NCI-H2227 (cell line): ENCODE data around the gene PRPF40B.
A peak's percentile ranks its signal among the peaks of the same experiment; 100 is the strongest.

Experiments used
- DNase-seq: peaks from one replicate; lab custom pipeline; 2025; ENCODE audit not compliant: unreplicated experiment; lab: John Stamatoyannopoulos, UW

The PRPF40B gene

DNA sequence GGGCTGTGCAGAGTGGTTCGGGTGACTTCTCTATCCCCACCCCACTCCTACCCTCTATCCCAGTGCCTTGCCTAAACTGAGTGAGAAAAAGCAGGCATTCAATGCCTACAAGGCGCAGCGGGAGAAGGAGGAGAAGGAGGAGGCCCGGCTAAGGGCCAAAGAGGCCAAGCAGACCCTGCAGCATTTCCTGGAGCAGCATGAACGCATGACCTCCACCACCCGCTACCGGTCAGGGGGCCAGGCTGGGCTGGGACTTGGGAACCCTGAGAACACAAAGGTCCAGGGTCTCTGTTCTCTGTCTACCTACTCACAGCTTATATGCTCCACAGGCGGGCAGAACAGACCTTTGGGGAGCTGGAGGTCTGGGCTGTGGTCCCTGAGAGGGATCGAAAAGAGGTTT lies 11.7 kb downstream of the PRPF40B start:
- DNase-seq, result no peak

DNA sequence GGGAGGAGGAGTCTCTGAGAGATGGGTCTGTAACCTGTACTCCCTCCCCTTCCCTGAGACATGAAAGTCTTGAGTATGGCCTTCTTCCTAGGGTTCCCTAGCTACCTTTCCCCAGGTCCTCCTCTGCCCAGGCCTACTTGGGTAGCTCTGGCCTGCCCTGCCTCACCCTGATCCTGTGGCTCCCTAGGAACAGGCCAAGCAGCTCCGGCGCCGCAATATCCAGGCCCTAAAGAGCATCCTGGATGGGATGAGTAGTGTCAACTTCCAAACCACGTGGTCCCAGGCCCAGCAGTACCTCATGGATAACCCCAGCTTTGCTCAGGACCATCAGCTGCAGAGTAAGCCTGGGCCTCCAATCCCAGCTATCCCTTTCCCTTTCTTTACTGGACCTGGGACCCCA lies 12.3 kb downstream of the PRPF40B start:
- DNase-seq, result no peak

DNA sequence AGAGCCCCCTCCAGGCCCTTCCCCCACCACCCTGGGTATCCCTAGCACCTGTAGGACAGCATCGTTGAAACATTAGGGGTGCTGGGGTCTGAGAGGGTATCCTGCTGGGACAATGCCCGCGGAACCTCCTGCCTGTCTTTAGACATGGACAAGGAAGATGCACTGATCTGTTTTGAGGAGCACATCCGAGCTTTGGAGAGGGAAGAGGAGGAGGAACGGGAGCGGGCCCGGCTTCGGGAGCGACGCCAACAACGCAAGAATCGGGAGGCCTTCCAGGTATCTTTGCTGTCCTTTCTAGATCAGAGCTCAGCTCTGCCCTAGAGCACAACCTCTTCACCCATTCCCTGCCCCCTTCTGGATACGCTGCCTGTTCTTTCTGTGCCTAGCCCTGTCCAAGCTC lies 13.2 kb downstream of the PRPF40B start:
- no peak for DNase-seq

DNA sequence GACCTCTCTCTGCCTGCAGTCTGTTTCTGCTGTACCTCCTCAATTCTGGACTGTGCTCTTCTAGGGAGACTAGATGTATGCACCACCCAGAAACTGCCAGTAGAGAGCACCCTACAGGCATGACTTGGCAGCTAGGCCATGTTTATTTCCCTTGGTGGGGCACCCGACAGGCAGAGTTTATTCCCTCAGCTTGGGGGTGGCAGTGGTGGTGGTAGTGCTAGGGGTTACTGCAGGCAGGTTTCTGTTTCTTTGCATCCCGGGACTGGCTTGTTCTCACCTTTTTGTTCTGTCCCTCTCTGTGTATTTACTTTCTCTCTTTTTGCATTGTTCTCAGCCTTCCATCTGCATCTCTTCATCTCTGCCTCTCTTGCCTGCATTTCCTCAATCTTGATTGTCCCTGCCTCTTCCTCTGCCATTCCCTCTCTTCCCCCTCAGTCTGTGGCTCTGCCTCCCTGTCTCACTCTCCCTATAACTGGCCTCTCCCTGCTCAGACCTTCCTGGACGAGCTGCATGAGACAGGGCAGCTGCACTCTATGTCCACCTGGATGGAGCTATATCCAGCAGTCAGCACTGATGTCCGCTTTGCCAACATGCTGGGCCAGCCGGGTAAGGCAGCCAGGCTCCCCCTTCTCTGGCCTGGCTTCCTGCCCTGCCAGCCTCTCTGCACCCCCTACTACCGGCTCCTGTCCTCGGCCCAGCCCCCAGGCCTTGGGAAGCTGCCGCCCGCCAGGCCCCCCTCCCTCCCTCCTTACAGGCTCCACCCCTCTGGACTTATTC lies 13.8 kb downstream of the PRPF40B start:
- peak; percentile 67 for DNase-seq

DNA sequence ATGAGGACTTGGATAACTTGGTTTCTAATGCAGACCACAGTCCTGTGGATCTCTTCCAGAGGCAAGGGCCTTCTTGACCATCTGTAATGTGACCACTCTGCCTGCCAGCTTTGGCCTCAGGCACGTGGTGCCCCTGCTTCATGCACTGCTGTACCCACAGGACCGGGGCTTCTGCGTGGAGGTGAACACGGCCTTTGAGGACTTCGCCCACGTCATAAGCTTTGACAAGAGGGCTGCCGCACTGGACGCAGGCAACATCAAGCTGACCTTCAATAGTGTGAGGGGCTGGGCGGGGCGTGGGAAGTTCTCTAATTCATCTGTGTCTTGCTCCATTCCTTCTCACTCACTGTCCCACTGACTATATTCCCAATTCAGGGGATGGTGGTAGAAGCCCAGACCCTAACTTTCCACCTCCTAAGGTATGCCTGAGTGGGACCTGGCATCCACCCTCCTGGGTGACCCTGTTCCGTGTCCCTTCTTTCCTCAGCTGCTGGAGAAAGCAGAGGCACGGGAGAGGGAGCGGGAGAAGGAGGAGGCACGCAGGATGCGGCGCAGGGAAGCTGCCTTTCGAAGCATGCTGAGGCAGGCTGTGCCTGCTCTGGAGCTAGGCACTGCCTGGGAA lies 18.5 kb downstream of the PRPF40B start:
- no peak for DNase-seq

DNA sequence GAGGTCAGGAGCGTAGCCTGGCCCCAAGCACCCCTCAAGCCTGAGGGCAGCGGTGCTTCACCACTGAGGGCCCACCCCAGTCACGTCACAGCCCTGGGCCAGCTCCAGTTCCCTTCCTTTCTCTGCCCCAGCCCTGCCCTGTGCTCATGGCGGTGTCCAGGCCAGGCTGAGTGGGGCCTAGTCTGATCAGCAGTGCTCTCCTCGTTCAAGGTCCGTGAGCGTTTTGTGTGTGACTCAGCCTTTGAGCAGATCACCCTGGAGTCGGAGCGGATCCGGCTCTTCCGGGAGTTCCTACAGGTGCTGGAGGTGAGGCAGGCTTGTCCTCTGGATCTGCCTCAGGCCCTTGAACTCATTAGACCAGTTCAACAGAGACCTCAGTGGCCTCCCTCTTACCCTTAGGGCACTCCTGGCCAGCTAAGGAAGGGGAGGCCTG lies 19.0 kb downstream of the PRPF40B start:
- DNase-seq, result no peak

DNA sequence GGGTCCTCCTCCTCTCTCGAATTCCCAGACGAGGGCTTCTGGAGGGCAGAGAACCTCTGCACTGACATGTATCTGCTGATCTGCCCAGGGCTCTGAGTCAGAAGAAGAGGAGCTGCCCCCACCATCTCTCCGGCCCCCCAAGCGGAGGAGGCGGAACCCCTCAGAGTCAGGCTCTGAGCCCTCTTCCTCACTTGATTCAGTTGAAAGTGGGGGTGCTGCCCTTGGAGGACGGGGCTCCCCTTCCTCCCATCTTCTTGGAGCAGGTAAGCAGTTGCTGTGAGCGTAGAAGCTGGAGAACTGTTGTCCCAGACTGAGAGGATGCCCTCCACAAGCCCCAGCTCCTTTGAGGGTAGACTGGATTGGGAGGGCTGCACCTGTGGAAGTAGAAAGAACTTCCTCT lies 19.8 kb downstream of the PRPF40B start:
- DNase-seq, result no peak

DNA sequence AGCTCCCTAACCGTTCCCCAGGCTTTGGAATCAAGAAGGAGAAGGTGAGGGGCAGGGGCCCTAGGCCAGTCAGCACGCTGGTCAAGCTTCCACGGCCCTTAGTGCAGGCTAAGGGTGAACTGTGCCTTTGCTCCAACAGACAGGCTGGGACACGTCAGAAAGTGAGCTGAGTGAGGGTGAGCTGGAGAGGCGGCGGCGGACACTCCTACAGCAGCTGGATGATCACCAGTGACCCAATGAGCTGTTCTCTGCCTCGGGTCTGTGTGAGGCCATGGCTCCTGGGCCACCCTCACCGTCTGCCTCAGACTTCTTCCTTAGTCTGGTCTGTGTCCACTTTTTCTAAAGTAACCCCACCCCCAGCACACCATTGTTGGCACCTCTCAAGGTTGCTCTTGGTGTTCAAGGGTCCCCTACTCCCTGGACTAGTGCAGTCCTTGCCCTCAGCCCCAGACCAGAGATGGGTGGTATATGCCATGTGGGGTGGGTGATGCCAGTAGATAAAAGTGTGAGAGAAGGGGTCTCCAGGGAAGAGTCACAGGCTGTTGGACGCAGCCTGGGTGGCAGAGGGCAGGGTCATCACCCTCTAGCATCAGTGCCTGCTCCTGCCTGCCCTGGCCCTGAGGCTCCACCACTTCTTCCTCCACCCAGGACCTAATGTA lies 20.7 kb downstream of the PRPF40B start:
- DNase-seq, result no peak

DNA sequence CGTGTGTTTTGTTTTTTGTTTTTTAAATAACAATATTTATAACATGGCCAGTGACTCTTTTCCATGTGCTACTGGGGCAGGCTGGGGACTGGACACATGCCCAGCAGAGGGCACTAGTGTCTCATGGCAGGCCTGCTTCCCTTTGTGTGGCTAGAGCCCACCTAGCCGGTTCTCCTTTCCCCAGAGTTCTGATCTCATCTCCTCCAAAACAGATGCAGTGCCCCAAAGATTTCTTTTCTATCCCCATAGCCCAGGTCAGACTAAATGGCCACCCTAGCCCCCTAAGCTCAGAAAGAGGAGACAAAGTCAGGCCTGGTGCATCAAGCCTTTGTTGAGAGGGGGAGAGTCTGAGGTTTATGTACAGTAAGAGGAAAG lies 21.2 kb downstream of the PRPF40B start:
- DNase-seq, result peak; percentile 72

DNA sequence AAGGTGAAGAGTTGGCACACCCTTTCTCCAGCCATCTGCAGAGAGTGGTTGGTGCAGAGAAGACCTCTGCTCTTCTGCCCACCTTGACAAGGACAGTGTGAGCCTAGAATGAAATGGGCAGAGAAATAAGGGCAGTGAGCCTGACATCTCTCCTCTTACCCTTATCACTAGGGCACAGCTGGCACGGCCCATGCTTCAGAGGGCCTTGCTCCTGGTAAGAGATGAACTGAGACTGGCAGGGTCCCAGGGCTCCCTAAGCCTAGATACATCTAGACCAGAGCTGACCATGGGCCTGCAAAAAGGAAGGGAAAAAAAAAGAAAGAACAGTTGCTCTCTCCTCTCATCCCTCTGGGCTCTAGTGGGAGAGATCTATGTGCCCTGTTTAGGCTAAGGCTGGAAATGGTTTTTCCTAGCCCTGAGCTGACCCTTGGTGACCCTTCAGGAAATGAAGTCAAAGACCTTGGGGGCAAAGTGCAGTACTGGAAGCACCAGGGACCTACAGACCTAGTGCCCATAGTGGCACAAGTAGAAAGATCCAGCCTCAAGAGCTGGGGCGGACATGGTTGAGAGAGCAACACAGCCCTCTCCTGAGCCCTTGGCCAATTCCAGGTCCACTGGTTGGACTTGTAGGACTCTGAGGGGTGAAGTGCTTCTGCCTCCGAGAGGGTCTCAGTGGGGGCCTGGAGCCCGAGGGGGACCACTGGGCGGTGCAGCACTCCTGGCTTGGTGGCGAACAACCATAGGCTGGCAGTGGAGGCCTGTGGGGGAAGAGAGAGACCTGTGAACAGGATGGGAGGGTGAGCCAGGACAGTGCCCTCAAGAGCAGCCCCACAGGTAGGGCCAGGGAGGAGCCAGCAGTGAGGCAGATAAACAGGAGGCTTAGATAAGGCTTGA lies 22.0 kb downstream of the PRPF40B start:
- DNase-seq, result no peak

DNA sequence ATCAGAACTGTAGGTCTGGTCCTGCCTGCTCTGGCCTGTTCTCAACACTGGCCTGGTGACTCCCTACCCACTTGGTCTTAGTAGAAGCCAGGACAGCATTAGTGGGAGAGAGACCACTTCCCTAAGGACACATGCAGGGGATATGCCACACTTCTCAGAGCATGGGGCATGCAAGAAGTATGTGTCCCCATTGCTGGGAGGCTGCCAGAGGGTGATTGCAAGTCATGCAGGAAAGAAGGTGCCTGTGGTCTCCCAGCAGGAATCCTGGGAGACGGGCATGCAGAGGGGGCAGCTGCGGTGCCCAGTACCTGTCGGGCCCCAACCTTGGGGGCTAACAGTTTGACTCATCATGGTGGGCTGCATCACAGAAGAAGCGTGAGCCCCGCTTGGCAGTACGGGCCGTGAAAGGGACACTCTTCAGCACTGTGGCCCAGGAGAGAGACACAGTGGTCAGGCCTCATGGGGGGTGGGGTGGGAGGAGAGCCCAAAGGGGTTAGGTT lies 23.0 kb downstream of the PRPF40B start:
- no peak for DNase-seq

DNA sequence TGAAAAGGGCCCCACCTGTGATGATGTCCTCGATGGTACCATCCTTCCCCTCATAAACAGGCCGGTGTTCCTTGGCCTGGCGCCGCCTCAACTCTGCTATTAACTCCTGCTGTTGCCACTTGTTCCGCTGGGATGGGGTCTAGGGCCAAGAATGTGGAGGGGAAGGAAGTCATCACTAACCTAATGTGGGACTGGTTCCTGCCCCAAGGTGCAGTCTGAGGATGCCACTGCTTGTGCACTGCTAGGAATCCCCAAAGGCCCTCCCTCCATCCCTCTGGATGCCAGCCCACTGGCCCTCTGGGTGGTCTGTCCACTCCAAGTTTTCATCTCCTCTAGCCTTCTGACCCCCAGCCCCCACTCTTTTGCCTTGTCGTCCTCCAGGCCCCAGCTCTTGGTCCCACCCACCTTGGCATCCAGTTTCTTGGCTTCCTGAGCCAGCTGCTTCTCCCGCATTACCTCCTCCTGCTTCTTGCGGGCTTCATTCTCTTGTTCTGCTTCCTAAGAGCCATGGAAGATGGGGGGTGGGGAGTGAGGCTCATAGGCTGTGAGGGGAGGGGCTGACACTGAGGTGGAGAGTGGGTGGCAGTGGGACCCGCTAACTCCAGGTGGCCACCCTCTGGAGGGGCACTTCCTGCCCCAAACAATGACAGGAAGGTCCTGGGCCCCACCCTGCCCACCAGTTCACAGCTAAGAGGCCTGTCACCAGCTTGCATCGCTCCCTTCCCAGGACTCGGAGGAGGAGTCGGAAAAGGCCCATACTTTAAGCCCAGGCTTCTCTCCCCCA lies 23.7 kb downstream of the PRPF40B start:
- no peak for DNase-seq

DNA sequence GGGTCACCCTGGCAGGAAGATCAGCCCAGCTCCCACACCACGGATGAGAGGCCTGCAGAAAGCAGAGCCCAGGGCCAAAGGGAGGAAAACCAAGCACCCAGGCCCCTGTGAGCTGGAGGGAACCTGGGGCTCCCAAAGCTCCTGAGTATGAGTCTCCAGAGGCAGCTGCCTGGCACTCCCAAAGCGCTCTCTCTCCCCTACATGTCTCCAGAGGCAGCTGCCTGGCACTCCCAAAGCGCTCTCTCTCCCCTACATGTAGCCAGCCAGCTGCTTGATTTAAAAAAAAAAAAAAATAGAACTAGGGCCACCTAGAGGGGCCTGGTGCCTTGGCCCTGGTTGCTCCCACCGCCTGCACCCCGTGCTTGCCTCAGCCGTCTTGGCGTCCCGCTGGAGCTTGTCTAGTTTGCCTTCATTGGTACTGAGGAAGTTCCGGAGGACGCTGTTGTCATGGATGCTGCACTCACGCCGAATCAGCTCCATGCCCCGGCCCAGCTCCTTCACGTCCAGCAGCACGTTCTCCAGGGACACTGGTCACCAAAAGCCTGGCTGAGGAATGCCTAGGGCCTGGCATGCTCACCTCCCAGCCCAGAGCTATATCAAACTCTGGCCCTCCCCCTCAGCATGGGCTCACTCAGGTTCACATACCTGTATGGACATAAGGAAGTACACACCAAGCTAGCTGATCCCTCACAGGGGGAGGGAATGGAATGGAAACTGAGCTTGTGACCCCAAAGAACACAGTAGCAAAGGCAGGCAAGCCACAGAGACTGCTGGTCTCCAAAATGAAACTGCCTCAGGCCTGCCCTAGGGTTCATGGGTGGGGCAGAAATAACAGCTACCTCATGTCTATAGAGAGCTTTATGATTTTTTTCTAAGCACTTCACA lies 24.7 kb downstream of the PRPF40B start:
- DNase-seq, result no peak

DNA sequence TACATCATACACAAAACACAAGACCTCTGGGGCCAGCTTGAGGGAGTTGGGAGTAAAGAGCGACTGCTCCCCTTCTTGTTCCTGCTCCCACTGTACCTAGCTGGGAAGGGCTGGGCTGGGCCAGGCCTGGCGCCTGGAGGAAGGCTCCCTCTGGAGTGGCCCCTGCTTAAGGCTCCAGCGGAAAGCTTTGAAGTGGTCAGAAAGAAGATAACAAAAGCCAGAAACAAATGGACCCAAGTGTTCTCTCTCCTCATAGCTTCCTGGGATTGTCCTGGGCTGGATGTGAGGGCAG lies 25.3 kb downstream of the PRPF40B start:
- no peak for DNase-seq

DNA sequence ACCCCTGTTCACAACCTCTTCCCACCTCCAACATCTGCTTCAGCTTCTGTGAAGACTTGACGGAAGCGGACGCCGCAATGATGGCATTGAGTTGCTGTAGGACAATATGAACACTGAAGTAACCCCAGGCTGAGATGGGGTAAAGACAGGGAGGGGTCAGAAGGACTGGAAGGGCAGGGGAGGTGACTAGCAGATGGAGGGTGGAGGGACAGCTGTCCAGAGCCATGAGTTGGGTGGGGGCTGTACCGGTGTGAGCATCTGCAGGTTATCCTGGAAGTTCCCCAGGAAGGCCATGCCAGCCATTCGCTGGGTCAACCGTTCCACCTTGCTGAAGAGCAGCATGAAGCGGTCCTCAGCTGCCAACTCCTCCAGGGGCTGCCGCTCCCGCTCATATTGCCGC lies 26.1 kb downstream of the PRPF40B start:
- DNase-seq, result no peak

DNA sequence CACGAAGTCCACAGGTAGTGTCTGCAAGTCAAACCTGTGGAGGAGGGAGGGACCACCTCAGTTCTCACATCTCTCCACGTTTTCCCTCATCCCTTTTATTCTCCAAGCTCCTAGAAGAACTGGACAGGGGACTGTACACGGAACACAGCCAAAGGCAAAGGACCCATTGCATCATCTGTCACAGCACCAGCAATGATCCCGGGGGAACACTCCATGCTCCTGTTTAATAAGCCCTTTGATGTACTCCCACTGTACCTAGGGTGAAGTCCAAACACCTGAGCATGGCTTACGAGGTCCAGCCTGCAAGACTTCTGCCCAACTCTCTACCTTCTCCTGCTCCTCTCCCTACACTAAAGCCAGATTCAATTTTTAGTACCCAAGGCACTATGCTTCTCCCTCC lies 26.5 kb downstream of the PRPF40B start:
- DNase-seq, result no peak

DNA sequence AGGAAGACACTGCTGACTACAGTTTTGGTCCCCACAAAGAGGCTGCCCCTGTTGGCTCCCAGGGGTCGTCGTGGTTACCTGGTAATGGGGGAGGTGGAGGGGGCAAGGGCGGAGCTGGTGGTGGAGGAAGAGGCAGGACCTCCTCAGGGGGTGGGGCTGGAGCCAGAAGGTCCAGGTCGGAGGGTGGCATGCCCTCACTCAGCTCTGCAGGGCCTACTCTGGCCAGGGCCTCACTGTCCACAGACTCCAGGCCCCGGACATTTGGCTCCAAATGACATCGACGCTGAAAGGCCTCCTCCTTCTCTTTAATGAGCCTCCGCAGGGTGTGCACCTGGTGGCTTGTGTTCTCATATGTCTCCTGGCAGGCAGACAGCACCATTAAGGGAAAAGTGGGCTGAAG lies 28.5 kb downstream of the PRPF40B start:
- DNase-seq, result no peak

DNA sequence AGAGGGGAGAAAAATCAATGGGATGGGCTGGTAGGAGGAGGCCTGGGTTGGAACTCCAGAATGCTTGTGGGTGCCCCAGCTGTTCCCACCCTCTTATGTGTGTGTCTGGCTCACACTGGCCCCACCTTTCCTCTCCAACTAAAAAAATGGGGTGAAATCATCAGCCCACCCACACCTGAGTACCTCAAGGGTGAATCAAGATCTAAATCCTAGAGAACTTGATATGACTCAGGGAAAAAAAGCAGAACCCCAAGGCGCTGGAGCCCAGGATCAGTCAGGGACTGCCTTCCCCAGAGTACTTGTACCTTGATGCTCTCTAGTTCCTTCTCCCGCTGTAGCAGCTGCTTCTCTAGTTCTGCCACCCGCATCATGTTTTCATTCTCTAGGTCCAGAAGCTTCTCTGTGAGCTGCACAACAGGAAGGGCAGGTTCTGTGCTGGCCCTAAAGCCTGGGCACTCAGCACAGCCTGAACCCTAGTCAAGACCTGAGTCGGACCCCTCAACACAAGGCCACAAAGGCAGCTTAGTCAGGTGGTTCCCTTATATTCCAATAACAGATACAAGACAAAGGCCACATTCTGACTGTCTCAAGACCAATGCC lies 29.7 kb downstream of the PRPF40B start:
- no peak for DNase-seq

DNA sequence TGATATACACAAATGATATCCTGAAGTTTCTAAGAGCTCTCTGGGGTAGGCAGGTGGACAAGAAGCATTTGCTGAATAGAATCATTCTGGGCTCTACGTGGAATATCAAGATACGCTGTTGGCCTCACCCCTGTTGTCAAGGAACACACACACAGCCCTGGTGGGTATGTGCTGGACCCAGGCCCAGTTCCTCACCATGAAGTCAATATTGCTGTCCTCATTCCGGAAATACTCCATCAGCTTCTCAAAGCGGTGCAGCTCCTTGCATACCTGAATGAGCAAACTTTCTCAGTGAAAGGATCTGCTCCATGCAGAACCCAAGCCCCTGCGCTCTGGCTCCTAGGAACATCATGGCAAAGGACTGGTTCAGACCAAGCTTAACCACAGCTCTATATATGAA lies 31.4 kb downstream of the PRPF40B start:
- no peak for DNase-seq
